DMS79 treated with DMSO at 0.1 percent for 48 hours (cell line): ENCODE results near the gene CXorf49.

Source experiments
- DNase-seq: peaks from one replicate; lab custom pipeline; 2025; lab: John Stamatoyannopoulos, UW

CXorf49 gene

DNA sequence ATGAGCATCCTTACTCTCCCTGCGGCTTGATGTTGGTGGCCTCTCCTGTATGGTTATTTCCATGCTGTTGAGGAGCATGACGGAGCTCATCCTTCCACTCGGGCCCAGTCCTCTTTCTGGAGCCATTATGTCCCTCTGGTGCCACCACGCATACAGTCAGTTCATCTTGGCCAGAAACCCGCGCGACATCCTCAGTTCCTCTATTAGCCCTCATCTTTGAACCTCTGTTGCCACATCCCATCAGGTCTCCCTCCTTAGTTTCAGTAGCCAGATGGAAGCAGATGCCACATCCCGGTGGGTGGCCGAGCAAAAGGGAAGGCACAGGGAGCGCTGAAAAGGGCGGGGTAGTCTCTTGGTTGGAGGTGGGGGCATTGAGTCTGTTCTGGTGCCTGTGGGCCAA lies 46.1 kb downstream of the CXorf49 start:
- no peak for DNase-seq

DNA sequence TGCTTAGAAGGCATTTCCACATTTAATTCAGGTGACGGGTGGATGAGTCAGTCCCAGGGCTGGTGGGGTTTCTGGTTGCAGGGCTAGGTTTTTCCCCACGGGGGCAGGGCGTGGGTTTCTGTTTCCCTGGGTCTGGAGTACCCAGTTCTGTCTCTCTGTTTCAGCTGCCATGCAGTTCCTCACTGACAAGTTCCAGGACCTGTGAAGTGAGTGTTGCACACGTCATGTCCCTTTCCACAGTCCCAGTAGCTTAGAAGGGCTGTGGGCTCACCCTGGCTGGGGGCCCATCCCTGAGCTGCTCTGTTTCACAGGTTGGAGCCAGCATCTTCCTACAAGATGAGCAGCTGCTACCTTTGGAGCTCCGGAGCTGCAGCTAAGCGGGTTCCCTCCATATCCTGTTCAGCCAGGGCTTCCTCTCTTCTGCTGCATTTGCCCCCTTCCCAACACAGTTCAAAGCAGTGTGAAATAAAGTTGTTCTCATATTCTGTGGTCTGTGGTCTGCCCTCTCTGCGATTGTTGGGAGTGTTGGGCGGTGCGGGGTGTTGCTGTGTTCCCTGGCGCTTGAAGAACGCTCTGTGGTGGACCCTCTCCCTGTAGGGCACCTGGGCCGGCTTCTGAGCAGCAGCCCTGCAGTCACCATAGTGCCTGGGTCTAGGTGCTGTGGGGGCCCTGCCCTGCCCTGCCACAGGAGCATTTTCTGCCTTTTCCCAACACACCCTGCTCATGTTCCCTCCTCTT lies 46.9 kb downstream of the CXorf49 start:
- no peak for DNase-seq

DNA sequence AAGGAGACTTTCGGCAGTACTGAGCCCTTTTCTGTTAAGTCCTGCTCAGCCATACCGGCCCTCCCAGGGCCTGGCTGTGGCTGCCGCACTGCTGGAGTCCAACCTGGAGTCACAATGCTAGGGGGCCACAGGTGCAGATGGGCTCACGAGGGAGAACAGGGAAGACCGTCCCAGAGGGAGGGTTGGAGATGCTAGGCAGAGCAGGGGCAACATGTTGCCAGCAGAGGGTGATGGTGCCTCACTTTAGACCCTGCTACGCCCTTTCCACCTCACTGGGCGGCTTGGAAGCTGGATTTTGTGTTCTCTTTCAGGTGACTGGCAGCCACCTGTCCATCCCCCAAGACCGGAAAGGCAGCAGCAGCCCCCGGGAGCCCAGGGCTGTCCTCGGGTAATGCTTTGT lies 48.1 kb downstream of the CXorf49 start:
- peak; percentile 1 for DNase-seq

DNA sequence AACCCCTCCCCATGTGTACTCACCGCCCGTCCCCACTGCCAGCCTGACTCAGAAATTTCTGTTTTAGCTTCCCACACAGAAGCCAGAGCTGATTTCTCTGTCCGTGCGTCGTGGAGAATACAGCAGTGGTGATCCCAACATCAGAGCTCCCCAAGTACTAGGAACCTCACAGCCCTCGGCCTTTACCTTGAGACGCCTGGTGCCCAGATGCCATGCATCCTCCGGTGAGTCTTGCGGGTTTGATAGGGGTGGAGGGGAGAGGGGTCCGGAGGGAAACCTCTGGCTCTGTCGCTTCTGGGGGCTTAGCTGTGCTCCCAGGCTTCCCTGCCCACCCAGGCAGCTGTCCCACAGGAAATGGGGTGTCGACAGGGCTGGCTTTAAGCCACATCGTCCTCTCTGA lies 48.6 kb downstream of the CXorf49 start:
- no peak for DNase-seq

DNA sequence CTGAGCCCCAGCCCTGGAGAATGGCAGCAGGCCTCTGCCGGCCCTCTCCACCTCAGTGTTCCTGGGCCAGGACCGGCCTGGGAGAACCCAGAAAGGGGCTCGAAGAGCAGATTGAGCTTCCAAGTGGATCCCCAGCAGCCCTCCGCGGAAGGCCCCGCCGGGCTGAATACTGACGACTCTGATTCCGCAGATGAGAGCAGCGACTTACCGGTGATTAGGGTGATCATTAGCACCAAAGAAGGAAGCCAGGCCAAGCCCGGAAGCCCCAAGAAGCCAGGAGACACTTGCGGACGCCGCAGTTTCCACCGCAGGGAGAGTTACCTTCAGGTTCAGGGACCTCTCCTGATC lies 49.9 kb downstream of the CXorf49 start:
- DNase-seq = no peak

DNA sequence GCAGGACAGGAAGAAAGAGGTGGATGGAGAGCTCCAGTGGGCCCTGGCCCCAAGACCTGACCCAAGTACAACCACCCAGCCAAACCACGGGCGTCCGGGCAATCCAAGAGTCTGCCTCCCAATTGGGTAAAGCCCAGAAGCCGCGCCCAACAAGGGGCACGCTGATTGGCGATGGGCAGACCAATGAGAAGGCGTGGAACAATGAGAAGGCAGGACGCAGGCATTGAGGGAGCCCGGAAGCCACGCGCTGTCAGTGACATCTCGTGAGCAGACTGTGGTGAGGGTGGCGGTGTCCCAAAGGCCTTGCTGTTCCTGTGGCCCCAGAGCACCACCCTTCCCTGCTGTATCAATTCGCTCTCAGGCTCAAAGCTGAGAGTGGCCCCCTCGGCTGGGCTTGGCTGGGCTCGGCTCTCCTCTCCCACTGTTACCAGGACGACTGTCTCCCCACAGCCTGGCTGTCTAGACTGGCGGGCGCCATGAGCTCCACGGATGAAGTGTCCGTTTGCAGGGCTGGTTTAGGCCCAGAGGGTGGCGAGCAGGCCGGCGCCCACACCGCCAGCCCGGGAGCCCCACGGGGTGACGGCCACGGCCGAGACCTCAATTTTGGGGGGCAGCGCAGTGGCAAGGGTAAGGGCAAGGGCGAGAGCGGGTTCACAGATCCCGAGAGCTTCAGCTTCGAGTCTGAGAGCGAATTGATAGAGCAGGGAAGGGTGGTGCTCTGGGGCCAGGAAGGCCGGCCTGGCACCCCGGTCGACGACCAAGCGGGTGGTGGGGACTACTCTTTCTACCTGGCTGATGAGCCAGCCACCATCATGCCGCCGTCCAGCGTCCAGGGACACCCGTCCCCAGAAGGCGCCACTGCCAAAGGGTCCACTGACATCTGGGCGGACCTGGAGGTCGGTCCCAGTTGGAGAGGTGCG lies 50.5 kb downstream of the CXorf49 start, which contains the start of gene LOC101059915:
LOC101059915 (plus strand) TSS at position 219 of the 920 bp plus-strand sequence.
- no peak for DNase-seq

DNA sequence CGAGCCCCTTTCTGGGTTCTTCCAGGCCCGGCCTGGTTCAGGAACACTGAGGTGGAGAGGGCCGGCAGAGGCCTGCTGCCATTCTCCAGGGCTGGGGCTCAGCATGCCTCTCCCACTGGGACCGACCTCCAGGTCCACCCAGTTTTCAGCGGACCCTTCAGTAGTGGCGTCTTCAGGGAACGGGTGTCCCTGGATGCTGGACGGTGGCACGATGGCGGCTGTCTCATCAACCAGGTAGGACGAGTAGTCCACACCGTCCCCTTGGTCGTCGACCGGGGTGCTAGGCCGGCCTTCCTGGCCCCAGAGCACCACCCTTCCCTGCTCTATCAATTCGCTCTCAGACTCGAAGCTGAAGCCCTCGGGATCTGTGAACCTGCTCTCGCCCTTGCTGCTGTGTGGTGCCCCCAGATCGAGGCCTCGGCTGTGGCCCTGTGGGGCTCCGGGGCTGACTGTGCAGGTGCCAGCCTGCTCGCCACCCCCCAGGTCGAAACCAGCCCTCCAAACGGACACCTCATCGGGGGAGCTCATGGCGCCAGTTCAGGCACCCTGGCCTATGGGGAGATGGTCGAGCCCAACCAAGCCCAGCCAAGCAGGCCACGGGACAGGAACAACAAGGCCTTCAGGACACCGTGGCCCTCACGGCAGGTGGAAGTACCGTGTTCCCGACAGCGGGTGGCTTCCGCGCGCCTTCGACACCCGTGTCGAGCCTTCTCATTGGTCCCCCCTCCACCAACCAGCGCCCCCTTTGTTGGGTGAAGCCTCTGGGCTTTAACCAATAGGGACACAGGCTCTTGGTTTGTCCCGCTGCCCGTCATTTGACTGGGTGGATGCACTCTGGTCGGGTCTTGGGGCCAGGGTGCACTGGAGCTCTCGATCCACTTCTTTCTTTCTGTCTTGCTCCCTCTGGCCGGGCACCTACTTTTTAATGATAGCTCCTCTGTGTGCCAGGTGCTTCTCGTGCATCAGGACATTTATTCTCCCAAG lies 51.6 kb downstream of the CXorf49 start:
- DNase-seq = no peak

DNA sequence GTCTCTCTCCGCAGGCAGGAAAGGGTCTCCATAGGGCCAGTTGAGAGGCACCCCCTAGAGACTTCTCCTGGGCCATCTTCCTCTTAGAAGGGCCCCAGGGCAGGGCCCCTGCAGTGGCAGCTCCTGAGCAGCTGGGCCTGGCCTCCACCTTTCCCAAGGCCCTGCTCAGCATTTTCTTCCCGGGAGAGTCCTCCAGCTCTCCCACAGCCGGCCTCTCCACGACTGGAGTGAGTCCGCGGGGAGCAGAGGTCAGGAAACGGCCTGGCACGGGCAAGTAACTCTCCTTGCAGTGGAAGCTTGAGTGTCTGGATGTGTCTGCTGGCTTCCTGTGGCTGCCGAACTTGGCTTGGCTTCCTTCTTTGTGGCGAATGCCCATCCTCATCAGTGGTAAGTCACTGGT lies 52.3 kb downstream of the CXorf49 start:
- no peak for DNase-seq

DNA sequence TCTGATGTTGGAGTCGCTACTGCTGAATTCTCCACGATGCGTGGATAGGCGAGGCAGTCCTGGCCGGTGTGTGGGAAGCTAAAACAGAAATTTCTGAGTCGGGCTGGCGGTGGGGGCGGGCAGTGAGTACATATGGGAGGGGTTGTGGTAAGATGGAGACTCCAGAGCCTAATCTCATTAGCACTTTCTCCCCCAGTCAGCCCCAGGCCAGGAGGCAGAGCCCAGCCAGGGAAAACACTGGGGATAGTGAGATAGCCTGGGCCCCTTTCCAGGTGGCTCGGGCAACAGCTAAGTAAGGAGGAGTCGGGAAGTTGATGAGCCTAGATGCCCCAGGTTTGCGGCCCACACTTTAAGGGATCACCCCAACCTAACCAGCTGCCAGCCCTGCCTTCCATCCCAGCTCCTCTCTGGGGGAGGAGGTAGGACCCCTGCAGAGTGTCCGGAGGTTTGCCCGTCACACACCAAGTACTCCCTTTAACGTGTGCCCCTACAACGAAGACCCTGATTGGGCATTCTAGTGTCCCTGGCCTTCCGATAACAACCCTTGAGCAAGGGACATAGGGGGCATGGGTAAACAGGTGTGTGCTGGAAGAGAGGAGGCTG lies 53.1 kb downstream of the CXorf49 start:
- DNase-seq = no peak
